GM21367 (cell line): ENCODE results near the gene IGFN1.
"Not testable (repeated sequence)": the region's sequence is repeated elsewhere in the genome, so short reads cannot be mapped to it uniquely, and the experiment has no call there.

Source experiments
- ATAC-seq: cut with Tn5 transposase; IDR thresholded peaks from one replicate; pipeline ENCODE4 v1.9.1; 2021; ENCODE audit not compliant: unreplicated experiment

IGFN1 gene

GRCh38 chr1:201241736-201242135 lies 51.1 kb downstream of the IGFN1 start:
- ATAC-seq, result no peak

DNA sequence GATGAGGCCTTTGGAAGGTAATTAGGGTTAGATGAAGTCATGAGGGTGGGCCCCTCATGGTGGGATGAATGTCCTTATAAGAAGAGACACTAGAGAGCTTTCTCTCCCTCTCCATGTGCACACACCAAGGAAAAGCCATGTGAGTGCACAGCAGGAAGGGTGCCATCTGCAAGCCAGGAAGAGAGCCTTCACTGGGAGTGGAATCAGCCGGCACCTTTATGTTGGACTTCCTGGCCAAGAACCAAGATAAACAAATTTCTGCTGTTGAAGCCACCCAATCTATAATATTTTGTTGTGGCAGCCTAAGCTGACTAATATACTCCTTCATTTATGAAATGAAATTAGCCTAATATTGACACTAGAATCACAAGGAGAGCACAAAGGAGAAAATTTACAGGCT lies 54.5 kb downstream of the IGFN1 start:
- no peak for ATAC-seq

DNA sequence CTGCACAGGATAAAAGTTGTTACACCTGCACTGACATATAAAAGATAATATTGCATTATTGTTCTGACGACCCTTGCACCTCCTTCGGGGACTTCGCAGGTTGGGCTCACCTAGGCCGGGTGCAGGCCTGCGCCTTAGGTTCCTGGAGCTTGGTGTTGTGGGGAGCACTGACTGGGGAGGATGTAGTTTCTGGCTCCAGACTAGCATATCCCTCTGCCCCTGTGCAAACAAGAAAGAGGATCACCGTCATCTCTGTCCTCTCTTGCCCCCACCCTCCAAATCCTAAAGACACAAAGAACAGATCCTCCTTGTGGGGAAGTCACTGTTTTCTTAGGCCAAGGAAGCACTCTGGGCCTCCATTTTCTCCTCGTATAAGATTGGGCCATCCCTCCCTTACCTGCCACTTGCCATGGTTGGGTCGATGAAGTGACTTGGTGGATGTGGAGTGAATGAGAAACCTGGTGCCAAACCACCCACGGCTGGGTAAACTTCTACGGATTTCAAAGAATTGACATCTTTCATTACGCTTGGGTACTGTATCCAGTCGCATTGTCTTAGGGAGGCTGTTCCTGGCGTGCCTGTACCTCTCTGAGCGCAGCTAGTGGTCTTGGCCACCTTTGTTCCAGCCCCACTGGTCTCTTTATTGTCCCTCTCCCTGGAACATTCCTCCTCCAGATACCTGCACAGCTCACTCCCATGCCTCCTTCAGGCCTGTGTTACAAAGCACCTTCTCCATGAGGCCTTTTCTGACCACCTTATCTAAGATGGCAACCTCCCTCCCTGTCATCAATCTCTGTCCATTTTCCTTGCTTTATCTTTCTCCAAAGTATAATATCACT lies 58.3 kb downstream of the IGFN1 start:
- ATAC-seq, result no peak

- ATAC-seq, result no peak
These were observed 59.8 kb downstream of the IGFN1 start for GRCh38 chr1:201250326-201251011.

- ATAC-seq, result no peak
These were observed 60.8 kb downstream of the IGFN1 start for GRCh38 chr1:201251411-201251810.

- no peak for ATAC-seq
These were observed 61.3 kb downstream of the IGFN1 start for GRCh38 chr1:201251851-201252430.

DNA sequence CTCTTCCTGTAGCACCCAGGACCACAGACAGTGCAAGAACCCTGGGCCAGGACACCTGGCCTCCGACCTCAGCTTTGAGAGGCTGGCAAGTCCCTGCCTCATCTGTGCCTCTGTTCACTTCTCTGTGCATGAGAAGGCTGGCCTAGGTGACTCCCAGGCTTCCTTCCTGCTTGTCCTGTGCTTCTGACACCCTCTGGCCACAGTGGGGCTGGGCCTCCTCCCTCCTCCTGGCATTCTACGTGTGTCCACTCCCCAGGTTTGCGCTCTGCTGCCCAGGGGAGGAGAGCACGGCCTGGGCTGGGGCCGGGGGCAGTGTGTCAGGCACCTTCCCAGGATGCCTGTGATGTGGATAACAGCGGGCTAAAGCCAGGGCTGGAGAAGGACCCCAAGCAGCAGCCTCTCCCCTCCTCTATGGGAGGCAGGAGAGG lies 62.3 kb downstream of the IGFN1 start:
- no peak for ATAC-seq

DNA sequence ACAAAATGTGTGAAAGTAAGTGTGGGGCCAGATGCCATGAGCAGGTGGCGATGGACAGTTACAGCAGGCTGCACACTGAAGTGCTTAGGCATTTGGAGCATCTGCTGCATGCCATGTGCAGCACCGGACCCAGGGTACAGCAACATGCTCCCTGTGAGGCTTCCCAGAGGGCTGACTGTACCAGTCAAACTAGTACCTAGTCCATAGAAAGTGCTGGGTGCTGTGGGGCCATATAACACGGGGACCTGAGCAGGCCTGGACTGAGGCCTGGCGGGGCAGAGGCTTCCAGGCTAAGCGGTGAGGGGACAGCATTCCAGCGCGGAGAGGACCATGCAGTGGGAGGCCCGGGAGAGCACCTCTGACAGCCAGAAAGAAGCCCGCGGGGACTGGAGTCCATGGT lies 62.8 kb downstream of the IGFN1 start:
- ATAC-seq, result no peak

DNA sequence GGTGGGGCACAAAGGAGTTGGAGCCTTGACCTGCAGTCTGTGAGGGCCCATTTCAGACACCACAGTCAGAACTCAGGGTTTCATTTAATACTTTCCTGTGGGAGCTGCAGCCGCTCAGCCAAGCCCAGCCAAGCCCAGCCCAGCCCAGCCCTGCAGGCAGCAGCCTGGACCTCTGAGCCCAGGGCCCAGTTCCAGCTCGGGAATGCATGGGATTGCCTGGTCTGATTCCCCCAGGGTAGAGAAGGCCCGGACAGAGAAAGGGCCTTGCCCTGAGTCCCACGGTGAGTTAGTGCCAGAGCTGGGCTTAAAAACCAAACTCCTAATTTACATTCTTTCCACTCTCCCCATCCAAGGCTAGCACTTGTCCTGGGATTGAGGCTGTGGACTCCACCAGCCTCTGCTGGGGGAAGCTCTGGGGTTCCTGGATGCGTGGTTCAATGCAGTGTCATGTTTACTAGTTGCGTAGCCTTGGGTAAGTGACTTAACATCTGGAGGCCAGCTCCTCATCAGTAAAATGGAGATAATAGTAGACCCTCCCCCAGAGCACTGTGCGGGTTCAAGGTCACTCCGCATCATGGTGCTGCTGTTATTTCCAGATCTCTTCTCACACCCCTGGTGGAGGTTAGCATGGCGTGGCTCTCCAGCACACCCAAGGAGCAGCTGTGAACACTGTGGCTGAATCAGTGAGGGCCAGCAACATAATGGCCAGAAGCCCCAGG lies 63.4 kb downstream of the IGFN1 start:
- no peak for ATAC-seq

- no peak for ATAC-seq
These were observed 64.2 kb downstream of the IGFN1 start for GRCh38 chr1:201254625-201255478.

- ATAC-seq, result no peak
These were observed 65.1 kb downstream of the IGFN1 start for GRCh38 chr1:201255479-201256362.

- ATAC-seq, result not testable (repeated sequence)
These were observed 67.5 kb downstream of the IGFN1 start for GRCh38 chr1:201258132-201258531.

DNA sequence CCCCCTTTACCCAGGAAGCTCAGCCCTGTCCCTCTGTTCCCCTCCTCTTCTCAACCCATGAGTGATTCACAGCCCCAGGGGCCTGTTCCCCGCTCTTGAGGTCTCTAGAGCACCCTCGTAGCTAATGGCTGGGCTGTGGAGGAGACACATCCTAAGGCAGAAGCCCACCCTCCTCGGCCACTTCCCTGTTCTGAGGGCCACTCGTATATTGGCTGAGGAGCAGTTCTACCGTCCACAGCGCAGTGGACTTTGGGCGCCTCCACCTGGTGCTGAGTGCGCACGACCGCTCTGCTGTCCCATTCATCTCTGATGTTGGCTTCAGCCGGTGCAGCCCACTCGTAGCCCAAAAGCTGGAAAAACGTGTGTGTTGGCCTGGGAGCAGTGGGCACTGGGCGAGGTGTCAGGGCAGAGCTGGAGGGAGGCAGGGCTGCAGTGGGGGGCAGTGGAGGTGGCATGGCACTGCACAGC lies 68.2 kb downstream of the IGFN1 start:
- no peak for ATAC-seq

DNA sequence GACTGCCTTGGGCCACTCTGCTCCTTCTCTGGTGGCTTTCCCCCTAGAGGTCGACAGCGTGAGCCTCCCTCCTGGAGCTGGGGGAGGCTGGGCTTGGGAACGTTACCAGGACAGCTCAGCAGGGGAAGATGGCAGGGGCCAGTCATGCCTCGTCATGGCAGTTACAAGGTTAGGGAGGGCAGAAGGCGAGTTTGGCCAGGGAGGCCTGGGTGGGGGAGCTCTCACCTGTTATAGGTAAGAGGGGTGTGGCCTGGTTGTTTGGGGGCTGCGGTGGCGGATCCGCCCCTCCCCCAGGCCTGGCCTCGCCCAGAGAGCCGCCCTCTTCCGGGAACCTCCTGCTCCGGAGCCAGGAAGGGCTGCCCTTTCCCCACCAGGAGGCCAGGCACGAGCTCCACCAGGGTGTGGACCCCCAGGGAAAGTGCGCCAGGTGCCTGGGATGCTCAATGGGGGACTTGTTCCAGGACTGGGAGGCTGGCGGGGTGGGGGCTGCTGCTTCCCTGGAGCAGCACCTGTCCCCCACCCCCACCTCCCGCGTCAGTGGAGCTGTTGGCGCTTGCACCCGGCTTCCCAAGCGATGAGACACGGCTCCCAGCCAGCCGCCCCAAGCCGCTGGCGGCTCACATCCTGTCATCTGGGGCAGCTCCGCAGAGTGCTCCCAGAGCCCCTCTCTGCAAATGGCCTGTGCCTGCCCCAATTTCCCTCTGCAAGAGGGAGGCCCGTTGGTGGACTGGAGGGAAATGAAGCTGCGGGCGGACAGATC lies 69.0 kb downstream of the IGFN1 start:
- ATAC-seq, result no peak

GRCh38 chr1:201260236-201260590 lies 69.6 kb downstream of the IGFN1 start:
- ATAC-seq, result no peak

DNA sequence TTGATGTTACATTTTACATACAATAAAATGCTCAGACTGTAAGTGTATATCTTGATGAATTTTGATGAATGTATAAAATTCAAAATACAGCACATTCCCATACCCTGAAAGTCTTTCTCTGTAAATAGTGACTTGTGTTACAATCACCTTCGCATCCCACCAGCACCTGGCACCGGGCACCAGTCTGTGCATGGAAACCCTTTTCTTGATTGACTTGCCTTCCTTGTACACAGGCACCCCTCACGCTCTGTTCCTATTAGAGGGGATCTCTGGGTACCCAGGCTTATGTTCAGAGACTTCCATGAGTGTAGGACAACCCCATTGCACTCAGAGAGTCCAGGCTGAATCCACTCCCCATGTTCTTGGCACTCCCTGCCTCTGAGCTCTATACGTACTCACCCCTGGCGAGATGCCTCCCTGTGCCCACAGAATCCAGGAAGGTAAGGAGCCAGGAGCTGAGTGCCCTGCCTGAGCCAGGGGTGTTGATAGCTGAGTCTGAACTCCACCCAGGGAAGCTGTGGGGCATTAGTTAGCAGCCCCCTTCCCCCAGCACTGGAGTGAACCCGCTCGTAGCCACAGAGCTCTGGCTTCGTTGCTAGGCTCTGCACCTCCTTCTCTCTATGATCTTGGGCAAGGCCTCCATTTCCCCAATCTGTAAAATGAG lies 70.2 kb downstream of the IGFN1 start:
- ATAC-seq, result no peak

- ATAC-seq, result no peak
These were observed 71.3 kb downstream of the IGFN1 start for GRCh38 chr1:201261771-201262547.
